NK-92 treated with Interleukin-12 subunit alpha and Interleukin-12 subunit beta, amount 100 ng/mL, for 24 hours (cell line): ENCODE data around the gene HLA-DRA.

Source experiments
- DNase-seq: peaks from one replicate; lab custom pipeline; 2025; lab: John Stamatoyannopoulos, UW

Gene HLA-DRA

DNA sequence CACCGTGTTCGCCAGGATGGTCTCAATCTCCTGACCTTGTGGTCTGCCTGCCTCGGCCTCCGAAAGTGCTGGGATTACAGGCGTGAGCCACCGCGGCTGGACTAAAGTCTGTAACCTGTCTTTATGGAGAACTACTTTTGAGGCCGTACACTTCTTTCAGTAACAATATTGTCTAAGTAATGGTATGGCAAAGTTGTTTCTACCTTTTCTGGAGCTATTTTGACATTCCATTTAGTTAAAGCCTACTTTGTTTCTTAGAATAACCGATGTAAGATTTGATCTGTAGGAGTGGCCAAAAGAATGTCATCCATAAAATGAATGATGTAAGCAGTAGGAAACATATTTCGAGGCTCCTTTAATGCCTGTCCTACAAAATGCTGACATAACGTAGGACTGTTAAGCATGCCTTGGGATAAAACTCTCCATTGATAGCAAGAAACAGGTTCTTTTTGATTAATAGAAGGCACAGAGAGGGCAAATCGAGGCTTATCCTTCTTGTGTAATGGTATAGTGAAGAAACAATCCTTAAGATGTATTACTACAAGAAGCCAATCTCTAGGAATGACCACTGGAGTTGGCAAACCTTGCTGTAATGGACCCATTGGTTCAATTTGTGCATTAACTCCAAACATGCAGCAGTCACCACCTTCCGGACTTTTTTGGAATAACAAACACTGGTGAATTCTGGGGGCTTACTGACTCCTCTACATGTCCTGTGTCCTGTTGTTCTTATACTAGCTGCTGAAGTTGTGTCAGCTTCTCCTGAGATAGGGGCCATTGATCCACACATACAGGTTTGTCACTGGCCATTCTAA lies 35.9 kb downstream of the HLA-DRA start:
- DNase-seq = no peak

DNA sequence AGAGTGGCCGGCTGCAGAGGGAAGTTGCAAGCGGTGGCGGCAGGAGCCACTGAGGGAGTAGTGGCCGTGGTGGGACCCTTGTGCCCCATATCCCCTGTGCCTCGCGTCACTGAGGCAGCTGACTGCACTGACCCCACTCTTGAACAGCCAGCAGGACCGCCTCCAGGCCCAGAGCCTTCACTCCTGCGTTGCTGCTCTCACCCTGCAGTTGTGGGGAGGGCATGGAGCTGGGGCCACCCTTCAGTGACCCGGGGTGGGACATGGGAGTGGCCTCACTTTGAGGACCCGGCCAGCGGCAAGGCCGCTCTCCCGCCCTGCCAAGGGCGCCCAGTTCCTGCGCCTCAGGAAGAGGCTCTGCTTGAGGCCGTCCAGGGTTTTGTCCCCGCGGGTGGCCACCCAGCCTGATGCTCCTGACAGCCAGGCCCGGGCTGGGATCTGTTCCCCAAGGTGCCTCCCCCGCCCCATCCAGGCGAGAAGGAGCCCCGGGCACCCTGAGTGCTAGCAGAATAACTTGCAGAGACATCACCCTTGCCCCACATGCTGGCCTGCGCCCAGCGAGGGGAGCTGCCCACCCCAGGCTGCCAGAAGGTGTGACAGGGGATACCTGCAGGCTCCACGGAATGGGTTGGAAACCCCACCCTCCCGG lies 44.4 kb downstream of the HLA-DRA start:
- no peak for DNase-seq

DNA sequence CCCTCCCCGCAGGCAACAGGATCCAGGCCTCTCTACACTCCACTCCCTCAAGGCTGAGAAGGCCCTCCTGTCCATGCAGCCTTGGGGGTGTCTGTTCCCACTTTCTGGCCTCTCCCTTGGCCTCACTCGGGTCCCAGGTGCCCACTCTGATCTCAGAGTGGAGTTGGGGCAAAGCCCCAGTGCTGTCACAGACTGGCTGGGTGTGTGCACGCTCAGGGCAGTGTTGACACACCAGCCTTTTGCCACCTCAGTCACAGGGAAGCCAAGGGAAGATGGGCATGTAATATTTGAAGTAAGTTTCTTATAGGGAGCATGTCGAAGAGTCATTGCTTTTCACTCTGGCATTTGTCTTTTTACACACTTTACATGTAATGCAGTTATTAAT lies 44.9 kb downstream of the HLA-DRA start:
- DNase-seq = no peak

DNA sequence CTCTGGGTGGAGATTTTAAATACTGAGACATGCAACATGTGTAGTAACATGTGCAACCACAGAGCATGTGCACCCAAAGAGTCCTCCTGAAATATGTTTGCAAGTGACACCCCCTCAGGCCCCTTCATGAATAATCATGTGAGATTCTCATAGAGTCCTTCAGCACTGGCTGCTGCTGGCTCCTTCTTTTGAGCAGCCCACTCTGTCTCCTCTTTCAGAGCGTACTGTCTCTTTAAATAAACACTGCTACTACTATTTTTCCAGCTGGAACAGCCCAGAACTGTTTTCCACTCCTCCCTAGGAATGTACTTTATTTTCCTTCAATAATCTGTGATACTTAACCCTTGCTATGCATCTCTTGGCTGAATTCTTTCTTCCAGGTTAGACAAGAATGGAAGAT lies 48.4 kb downstream of the HLA-DRA start:
- DNase-seq = no peak

DNA sequence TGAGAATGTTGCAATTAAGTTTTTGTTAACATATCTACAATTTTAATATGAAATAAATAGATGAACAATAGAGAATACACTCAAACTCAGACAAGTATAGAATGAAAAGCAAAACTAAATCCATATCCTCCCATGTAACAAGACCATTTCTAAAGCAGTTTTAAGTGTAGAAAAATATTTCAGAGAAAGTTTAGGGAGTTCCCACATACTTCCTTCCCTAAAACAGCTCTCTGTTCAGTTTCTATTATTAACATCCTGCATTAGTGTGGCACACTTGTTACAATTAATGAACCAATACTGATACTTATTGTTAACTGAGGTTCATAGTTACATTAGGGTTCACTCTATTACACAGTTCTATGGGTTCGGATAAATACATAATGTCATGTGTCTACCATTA lies 52.0 kb downstream of the HLA-DRA start:
- no peak for DNase-seq

GRCh38 chr6:32492351-32492750 lies 52.7 kb downstream of the HLA-DRA start:
- DNase-seq = no peak
